ENCODE results near the gene ZNF764.

The ZNF764 gene

DNA sequence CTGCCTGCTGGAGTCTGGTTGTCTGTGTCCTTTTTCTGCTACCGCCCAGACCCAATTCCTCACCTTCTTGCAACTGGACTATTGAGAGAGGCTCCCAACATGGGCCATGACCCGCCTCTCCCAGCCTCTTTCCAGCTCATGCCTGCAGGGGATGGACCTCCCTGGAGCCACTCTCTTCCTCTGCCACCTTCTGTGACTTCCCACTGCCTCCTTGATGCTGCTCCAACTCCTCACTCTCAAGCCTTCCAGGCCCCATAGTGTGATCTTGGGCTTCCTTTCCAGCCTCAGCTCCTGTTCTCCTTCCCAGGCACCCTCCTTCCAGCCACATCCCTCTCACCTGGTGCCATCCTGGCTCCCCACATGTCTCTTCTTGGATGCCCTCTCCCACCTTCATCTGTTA, 42.9 kb downstream of the ZNF764 start:
- TF ChIP-seq, protein P1, sequence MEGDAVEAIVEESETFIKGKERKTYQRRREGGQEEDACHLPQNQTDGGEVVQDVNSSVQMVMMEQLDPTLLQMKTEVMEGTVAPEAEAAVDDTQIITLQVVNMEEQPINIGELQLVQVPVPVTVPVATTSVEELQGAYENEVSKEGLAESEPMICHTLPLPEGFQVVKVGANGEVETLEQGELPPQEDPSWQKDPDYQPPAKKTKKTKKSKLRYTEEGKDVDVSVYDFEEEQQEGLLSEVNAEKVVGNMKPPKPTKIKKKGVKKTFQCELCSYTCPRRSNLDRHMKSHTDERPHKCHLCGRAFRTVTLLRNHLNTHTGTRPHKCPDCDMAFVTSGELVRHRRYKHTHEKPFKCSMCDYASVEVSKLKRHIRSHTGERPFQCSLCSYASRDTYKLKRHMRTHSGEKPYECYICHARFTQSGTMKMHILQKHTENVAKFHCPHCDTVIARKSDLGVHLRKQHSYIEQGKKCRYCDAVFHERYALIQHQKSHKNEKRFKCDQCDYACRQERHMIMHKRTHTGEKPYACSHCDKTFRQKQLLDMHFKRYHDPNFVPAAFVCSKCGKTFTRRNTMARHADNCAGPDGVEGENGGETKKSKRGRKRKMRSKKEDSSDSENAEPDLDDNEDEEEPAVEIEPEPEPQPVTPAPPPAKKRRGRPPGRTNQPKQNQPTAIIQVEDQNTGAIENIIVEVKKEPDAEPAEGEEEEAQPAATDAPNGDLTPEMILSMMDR (IDR thresholded peaks at IDR 0.05): no peak

DNA sequence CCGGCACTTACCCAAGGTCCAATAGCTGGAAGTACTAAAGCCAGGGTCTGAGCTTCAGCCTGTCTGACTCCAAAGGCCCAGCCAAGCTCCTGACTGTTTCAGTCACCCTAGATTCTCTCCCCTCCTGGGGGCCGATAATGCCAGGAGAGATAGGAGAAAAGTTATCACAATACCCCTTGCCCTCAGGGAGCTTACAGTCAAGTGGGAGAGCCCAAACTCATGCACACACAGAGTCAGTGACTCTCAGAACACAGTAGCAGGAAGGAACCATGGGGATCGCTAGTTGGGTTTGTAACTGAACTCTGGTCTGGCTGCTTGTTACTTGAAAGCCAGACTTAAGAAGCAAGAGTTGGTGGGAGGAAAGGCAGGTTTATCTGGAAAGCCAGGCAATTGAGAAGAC, 46.7 kb downstream of the ZNF764 start:
- TF ChIP-seq, protein P1 (IDR thresholded peaks at IDR 0.05): no peak

DNA sequence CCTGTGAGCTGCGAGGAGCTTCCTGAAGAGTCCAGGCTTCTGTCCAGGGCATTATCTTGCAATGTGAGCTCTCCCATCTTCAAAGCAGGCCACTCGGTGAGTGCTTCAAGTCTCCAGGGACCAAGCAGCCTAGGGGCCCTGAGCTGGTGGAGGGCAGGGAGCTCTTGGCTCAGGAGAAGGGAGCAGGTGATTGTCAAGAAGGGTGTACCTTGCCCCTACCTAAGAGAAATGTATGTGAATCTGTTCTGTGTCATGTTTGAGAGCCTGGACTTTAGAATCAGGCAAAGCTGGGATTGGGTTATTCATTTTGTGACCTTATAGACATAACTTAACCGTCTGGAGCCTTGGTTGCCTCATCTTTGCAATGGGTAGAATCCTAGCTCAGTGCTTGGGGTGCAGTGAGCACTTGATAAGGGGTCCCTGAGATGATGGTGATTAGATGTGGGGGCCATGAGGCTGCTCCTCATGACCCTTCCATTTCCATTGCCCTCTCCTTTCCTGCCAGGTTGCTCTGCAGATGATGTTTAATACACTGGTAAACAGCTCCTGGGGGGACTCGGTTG, 47.7 kb downstream of the ZNF764 start:
- TF ChIP-seq, protein P1 (IDR thresholded peaks at IDR 0.05): no peak

DNA sequence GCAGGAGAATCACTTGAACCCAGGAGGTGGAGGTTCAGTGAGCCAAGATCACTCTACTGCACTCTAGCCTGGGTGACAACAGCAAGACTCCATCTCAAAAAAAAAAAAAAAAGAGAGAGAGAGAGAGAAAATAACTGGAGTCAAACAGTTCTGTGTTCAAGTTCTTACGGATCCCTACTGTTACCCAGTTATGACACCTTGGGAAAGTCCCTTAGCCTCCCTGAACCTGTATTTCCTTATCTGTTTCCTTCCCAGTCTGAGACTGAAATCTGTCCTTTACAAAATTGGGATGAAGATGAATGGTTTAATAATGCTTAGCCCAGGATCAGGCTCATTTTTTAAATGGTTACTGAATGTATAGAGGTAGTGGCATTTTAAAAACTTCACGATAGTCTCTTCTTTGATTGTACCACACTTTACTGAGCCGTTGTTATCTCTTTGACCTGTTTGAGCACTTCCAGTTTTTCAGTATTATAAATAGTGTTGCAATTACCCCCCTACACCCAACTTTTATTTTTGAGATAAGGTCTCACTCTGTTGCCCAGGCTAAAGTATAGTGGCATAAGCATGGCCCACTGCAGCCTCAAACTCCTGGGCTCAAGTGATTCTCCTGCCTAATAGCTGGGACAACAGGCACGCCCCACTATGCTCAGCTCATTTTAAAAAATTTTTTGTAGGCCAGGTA, 49.0 kb downstream of the ZNF764 start:
- TF ChIP-seq, protein P1 (IDR thresholded peaks at IDR 0.05): no peak

Measured in LNCAP (cell line).